ENCODE data around the gene SMCO3.

Gene SMCO3

DNA sequence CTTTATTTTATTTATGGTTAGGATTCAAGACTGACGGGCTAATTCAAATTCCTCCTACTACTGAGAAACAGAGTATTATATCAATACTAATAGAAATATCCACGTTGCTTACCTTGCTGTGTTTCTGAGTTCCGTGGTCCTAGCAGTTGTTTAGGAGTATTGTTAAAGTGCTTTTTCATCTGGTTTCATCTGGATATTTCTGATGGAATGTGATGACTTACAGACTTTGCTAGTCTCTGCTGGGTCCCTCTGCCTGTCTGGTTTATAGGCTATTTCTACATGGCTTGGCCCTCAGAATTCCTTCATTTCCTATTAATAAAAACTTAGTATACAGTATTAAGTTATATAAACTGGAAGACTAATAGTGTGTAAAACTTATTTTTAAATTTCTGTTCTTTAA is at the start of gene SMCO3:
Gene SMCO3 (minus strand): TSS at position 169 of the 400 bp plus-strand sequence. CDS start 7,502 bp downstream, outside the sequence.
- no peak for DNase-seq

- no peak for DNase-seq
These were observed 46.5 kb upstream of the SMCO3 start for GRCh38 chr12:14860490-14860889.

GRCh38 chr12:14858513-14858912 is 44.5 kb upstream of the SMCO3 start:
- DNase-seq: no peak

DNA sequence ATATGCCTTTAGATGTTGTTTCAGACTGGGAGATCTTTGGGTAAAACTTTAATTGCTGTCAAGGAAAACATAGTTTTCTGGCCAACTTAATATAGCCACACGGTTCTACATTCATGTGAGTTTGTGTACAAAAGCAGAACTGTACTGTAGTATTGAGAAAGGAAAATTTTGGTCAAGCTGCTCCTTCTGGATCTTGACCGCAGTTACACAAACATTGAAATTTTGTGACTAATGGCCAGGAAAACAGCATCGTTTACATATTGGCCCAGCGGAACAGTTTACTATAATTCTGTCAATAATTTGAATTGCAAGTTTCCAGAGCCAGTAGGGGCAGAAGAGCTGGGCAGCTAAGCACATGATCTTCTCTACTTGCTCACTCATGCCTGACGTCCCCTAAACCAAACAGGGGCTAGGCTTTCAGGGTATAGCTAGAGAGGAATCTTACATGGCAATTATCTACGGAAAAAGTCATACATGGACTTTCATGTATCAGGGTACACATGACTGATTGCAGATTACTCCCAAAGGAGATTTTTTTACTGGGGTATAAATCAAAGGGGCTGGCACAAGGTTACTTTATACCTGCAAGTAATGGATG is 40.7 kb upstream of the SMCO3 start:
- DNase-seq: no peak

DNA sequence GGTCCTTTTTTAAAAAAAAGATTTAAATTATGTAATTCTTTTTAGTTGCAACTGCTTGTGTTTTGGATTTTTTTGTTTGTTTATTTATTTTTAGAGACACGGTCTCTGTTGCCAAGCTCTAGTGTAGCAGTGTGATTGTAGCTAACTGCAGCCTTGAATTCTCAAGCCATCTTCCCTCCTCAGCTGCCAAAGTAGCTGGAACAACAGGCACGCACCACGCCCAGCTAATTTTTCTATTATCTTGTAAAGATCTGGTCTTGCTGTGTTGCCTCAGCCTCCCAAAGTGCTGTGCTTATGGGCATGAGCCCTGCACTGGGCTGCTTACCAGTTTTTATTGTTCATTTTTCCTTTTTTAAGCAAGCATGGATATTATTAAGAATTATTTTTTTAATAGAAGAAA is 40.0 kb upstream of the SMCO3 start:
- DNase-seq: no peak

DNA sequence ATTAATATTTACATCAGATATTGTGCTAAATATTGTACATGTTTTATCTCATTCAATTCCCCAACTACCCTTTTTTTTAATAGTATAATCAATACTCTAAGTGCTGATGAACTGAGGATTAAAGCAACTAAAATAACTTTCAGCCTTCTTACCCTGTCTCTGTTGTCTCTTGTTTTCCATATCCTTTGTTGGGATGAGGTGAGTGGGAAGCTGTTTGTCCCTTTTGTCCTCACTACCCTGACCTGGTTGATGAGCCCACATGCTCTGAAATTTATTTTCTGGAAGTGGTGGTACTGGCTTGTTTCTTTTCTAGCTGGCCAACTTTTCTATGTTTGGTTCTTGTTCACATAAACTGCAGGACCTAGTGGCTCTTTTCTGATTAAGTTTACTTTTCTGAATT is 38.9 kb upstream of the SMCO3 start:
- no peak for DNase-seq

- DNase-seq: no peak
These were observed 37.1 kb upstream of the SMCO3 start for GRCh38 chr12:14850929-14851663.

DNA sequence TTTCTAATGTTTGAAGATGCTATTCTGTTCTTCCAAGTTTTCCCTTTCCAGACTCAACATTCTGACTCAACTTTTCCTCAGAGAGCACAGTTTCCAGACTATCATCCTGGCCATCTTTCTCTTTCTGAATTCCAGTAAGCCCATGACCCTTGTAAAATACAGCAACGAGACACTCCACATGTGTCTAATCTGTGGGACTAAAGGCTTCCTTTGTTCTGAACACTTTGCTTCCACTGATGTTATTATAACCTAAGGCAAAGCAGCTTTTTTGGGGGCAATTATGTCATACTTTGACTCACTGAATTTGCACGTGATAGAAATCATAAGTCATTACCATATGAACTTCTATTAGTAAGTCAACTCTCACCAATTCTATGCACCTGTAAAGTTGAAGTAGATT is 35.7 kb upstream of the SMCO3 start:
- no peak for DNase-seq

DNA sequence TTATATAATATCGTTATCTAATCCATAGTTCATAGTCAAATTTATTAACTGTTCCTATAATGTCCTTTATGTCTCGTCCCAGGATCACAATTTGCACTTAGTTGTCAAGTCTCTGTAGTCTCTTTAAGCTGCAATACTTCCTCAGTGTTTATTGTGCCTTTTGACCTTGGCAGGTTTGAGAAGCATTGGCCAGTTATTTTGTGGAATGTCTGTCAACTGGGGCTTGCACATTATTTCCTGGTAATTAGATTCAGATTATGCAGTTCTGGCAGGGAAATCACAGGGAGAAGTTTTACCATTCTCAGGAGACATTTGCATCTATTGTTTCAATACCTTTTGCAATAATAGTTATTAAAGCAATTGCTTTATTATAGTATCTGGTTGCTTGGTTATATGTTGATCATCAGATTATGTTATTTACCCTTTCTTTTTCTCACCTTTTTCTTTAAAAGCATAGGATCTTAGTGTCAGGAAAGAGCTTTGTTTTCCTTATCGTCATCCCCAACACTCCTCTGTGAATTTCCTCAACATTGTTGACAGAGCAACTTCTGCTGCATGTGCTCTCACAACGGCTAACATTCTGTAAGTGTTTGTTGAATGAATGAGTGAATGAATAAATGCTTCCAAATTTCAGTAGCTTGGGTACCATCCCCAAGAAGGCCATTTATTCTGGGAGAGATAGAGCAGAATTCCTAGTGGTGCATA is 33.0 kb upstream of the SMCO3 start:
- no peak for DNase-seq

GRCh38 chr12:14846042-14846587 is 32.1 kb upstream of the SMCO3 start:
- DNase-seq: no peak

DNA sequence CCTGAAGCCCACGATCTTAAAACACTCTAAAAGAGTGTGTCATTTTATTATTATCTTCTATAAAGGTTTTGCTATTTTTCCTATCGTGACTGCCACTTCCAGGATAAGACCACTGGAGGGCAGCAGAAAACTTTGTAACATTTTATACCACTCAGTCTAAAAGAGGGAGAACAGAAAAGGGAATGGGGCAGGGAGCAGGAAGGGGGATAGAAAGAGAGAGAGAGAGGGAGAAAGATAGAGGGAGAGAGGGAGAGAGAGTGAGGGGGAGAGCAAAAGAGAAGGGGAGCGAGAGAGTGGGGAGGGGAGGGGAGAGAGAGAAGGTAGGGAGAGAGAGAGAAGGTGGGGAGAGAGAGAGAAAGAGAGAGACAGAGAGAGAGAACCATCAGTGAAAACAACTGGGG is 31.4 kb upstream of the SMCO3 start:
- DNase-seq: no peak

- no peak for DNase-seq
These were observed 30.4 kb upstream of the SMCO3 start for GRCh38 chr12:14844401-14844800.

DNA sequence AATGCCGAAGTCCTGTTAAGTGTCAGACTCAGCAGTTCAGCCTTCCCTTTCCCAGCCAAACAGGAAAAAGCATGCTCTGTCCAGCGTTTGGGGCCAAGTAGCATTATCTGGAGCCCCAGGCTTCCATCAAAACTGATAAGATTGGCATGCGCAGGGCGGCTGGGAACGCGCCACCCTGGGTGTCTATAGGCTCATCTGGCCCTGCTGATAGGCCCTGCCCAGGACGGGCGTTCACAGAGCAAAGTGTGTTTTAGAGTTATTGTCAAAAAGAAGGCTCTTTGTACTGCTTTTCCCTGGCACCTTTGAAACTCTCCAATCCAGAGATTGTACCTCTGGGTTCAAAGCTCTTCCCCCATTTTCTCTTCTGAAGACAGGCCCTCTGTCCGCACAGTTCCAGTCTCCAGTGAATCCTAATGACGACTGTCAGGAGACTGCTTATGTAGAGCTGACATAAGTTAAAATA is 29.5 kb upstream of the SMCO3 start, which contains the start of gene ART4:
Gene ART4 (minus strand): TSS at position 102 of the 463 bp plus-strand sequence. CDS start 413 bp downstream, outside the sequence.
- no peak for DNase-seq

- no peak for DNase-seq
These were observed 28.3 kb upstream of the SMCO3 start for GRCh38 chr12:14842315-14842714.

DNA sequence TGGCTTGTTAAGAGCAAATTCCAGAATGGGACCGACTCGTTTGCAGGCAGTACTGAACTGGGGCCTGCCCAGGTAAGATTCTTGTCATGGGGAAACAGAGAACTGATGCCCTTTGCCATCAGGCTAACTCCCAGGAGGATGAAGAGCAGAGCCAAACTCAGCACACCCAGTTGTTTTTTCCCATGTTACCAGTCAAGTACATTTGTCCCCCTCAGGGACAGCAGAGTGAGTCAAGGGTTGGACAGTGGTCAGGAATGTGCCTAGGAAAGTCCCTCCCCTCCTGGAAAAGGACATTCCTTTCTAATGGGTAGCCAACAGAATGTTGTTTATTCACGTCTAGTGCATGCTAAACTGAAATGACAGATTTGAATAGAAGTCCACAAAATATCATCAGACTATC is 27.8 kb upstream of the SMCO3 start:
- no peak for DNase-seq

DNA sequence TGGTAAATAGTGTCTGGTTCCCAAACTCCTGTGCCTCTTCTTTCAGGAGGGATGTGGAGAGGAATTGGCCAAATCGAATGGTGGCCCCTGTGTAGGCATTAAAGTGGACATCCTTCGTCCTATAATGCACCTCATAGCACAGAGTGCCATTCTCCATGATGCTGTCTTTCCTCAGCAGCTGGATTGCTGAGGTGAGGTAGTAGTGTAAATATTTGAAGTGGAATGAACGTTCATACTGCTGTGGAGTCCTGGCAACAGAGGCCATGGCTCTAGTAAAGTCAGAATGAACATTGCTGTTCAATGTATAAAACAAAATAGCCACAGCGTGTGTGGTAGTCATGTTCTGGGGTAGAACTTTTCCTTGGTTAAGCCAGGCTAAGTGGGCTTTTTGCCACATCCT is 26.6 kb upstream of the SMCO3 start:
- DNase-seq: no peak

DNA sequence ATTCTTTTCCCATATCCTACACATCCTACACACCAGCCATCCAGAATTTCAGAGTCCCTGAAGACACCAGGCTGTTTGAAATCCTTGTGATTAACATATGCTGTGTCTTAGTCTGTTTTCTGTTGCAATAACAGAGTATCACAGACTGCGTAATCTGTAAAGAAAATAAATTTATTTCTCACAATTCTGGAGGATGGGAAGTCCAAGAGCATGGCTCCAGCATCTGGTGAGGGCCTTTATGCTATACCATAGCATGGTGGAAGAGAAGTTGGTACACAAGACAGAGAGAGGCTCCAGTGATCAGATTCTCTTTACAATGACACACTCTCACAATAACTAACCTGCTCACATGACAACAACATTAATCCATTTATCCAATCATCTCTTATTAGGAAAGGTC is 25.3 kb upstream of the SMCO3 start:
- no peak for DNase-seq

- no peak for DNase-seq
These were observed 22.6 kb upstream of the SMCO3 start for GRCh38 chr12:14836336-14837210.

GRCh38 chr12:14834509-14834908 is 20.5 kb upstream of the SMCO3 start:
- no peak for DNase-seq

- no peak for DNase-seq
These were observed 20.0 kb upstream of the SMCO3 start for GRCh38 chr12:14833952-14834351.

DNA sequence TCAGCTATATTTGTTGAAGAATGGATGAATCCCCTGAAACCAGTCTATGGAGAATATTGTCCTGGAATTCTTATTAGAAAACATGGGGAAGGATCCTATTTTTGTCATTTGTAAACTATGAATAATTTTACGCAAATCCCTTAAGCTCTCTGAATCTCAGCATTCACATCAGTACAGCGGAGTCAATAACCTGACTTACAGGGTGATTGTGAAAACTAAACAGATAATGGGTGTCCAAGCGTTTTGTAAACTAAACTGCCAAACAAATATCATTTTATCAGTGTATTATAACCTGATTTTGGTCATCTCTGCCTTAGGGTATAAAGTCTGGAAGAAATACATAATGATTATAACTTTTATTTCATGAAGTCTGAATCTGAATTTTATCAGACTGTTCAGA is 19.4 kb upstream of the SMCO3 start:
- DNase-seq: no peak

DNA sequence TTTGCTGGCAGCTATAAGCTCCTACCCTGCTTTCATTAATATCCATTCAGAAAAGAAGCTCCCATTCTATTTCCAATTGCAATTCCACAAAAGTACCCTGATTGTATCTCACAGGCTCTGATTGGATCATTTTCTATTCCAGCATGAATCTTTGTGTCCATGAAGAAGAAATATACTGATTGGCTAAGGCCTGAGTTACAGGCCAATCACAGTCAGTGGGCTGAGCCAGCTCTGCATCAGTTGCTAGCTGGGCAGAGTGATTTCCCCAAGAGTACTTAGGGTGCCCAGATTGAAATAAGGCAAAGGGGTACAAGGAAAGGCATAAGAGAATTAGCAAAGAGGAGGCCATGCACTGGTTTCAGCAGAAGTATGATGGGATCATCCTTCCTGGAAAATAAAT is 14.9 kb upstream of the SMCO3 start:
- DNase-seq: no peak

DNA sequence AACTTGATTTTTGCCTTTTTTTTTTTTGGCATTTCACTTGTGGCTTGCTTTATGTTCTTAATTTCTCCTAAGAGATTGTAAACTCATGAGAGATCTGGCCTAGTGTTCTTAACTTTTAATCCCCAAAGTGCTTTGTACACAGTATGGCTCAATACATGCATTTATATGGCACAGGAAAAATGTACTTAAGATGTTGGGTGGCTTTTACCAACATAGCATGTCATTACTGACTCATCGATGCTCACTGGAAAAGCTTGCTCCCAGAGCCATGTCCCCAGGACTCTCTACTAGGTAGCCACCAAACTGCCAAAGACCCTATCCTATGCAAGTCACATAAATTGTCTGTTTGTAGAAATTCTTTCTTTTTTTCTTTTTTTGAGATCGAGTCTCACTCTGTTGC is 13.1 kb upstream of the SMCO3 start:
- no peak for DNase-seq

Data from NCI-H510A (cell line).